Inferior parietal cortex (tissue), 1 donor: ENCODE results near the gene SCYL1.
"Not testable (repeated sequence)": the region's sequence is repeated elsewhere in the genome, so short reads cannot be mapped to it uniquely, and the experiment has no call there.

ENCODE experiments used
- DNase-seq: peaks from one replicate; pipeline ENCODE4 v3.0.0-alpha.2; 2016; ENCODE audit errors: extremely low spot score

SCYL1 gene

DNA sequence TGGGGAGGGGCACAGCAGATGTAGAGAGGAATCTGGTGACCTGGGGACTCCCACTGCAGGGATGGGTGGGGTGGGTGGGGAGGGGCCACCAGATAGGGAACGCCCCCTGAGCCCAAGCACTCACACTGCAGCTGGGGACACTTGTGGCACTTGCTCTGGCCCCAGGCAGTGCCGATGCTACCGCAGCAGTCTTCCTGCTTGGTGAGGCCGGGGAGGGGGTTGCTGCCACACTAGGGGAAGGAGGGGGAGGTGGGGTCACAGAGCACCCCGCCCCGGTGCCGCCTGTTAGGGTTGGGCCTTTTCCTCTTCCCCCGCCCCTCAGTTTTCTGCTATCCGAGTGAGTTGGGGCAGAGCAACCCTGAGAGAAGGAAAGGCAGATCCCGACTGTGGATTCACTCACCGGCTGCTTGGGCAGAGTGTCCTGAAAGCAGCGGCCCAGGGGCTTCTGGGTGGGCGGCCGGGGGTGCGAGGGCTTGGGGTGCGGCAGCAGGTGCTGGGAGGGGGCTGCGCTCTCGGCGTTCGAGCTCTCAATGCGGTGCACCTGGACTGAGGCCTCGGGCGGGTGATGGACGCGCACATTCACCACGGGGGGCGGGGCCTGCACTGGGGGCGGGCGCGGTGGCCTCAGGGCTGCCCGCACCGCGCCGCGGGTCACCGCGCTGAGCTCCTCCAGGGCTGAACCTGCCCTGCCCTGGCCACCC lies 28.6 kb downstream of the SCYL1 start:
- no peak for DNase-seq

DNA sequence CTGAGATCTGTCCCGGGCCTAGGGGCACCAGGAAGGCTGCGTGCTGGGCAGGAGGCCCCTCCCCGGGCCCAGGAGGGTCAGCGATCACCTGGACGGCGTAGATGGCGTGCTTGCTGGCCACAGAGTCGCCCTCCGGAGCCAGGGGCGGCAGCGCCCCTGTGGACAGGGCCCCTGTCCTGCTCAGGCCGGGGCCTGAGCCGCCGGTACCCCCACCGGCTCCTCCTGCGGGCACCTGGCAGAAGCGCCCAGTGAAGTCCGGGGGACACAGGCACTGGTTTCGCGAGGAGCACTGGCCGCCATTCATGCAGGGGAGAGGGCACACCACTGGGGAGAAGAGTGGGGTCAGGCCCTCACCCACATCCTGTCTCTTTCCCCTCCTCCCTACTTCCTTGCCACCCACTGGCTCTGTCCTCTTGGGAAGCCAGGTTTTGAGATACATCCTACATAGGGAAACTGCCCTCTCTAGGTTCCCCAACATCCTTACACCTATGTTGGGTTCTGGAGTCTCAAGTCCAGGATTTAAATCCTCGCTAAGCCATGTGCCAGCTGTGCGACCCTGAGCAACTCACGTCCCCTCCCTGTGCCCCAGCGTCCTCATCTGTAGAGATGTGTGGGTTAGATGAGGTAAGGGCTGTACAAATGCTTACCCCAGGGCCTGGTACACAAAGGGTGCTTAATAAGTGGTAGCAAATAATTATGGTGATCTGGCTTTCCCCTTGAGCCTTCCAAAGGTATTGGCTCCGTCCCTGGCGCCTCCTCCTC lies 29.4 kb downstream of the SCYL1 start:
- no peak for DNase-seq

DNA sequence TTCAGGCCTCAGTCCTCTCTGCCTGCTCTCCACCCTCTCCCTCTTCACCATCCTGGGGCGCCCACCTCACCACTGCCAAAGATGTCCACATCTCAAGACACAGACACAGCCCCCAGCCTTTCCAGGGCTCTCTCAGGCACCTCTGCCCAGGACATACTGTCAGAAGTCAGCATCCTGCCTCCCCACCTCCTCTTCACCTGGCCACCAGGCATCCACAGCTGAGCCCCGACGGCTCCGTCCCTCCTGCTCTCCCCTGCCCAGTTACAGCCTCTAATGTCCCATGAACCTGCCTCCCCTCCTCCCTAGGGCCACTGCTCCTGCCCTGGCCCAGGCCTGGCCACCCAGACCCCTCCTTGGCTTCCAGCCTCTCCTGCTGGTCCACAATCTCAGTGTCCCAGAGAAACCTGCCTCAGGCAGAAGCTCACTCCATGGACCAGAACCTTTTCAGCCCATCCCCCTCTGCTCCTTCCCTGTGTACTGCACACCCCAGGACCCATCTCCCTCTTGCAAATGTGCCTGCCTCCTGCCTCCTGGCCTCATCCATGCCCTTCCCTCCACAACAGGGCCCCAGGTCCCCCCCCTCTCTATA lies 30.1 kb downstream of the SCYL1 start:
- DNase-seq, result no peak

DNA sequence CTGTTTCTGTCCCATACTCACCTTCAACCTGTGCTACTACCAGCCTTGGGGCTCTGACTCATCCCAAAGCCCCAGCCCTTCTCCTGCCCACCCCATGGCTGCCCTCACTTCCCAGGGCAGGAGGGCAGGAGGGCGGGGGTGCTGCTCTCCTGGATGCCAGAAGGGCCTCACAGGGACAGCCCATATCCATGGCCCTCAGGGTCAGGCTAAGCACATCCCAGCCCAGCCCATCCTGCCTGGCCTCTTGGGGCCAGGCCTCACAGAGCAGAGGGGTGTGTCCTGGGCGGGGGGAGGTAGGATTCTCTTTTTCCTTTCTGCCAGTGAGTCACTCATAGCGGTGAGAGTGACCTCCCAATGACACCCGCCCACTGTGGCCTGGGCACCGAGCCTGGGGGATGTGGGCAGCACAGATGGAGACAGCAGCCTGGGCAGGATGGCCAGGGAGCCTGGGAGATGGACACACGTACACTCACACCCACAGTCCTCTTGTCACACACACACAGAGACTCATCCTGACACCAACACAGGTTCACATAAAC lies 30.9 kb downstream of the SCYL1 start:
- DNase-seq, result no peak

DNA sequence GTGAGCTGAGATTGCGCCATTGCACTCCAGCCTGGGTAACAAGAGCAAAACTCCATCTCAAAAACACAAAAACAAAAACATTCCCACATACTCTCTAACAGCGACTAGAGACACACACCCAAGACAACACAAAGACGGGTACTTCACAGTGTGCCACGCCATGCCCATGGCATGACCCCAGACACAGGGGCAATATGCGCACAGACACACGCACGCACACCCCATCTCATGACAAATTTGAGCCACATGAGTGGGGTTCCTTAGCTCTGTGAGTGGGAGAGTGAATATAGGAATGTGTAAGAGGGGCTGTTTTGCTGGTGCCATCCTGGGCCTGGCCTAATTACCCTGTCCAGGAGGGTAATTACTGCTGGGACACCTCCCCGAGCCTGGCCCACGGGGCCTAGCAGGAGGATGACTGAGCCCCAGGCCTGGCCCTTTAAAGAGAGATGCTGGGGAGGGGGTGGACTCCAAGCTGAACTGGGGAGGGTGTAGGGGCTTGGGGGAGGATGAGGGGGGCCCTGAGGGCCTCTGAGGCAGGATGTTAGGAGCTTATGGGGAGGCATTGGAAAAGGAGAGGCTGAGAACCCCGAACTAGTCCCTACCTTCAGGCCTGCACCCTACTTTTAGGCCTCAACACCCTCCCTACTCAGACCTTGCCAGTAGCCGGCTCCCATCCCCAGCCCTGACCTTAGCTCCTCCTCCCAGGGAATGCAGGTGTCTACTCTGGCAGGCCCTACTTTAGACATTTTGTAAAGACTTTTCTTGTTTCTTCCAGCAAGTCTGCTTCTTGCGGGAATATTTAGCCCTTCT lies 31.8 kb downstream of the SCYL1 start:
- no peak for DNase-seq

DNA sequence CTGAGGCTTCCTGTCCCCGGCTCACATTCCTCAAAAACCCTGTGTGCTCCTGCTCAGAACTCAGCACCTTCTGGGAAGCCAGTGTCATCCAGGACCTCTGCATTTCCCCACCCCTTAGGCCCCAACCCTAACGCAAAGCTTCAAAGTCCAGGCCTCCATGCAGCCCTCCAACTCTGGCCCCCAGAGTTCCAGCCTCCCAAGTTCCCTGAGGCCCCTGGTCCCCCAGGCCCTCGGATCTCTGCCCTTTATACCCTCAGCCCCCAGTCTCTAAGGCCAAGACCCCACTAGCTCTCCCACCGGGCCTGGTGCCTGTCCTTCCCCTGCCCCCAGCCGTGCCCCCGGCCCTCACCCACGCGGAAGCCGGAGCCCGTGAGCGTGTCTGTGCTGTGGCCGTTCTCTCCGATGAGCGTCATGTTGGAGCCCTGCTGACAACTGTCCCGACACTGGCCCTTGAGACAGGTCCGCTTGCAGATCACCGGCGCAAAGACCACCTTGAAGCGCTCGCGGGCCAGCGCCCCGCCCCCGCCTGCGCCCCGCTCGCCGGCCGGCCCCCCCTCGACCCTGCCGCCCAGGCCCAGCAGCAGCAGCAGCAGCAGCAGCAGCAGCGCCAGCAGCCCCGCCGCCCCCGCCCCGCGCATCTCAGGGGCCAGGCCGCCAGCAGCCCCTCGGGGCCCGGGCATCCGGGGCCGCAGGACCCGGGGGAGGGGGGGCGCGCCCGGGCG lies 32.6 kb downstream of the SCYL1 start:
- no peak for DNase-seq

DNA sequence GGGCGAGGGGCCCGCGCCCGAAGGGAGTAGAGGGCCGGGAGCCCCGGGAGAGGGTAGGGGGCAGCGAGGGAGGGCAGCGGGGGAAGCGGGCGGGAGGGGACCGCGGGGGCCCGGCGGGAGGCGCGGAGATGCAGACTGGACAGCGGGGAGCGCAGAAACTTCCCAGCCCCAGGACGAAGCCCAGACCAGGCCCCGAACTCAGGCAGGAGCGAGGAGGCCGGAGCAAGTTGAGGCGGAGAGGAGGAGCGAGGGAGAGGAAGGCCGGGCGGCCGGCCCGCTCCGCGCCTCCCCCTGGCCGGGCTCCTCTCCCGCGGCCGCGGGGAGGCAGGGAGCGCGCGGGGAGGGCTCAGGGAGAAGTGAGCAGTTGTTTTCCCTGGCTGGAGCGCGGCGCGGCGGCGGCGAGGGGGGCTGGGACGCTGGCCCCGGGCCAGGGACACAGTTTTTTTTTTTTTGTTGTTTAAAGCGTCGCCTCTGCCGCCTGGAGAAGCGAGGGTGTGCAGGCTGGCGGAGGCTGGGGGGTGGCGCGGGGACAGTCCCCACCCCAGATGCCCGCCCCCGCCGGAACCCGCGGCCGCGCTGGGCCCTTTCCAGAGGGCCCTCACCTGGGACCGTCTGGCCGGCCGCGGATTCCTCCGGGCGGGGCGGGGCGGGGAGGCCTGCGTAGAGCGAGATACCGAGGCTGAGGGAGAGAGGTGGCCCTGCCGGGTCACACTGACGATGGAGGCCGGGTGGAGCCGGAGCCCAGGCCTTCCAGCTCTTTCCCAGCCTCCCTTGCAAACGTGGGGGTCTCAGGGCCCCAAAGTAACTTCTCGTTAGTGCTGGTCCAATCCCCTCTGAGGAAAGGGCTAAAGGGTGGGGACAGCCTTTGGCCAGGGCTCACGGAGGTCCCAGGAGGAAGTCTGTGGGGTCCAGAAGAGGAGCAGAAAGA lies 33.4 kb downstream of the SCYL1 start, which contains the start of gene LTBP3:
Gene LTBP3, minus strand, starts transcription at position 358 of the 928 bp plus-strand sequence. CDS start 400 bp downstream, outside the sequence.
- DNase-seq, result peak; percentile 80

DNA sequence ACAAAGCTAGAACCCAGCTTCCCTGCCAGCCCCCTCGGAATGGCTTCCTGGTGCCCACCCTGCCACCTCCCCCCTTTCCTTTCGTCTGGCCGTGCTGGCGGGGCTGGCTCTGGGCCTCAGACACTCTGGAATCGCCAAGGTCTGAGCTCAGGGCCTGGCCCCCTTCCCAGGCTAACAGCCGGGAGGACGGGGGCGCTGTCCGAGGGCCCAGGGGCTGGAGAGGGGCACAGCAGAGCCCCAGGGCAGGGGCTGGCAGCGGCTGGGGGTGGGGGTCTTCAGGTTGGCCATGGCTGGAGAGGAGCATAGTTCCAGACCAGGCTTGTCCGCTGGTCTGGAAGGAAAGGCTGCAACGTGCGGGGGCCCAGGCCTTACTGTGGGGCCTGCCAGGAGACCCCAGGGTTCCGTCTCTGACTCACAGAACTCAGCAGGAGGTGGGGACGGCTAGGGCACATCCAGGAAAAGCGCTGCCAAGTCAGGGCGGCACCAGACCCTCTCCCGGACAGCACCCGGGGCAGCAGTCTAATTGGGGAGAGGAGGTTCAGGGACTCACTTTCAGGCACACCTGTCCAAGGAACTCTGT lies 34.1 kb downstream of the SCYL1 start:
- DNase-seq, result peak; percentile 53

DNA sequence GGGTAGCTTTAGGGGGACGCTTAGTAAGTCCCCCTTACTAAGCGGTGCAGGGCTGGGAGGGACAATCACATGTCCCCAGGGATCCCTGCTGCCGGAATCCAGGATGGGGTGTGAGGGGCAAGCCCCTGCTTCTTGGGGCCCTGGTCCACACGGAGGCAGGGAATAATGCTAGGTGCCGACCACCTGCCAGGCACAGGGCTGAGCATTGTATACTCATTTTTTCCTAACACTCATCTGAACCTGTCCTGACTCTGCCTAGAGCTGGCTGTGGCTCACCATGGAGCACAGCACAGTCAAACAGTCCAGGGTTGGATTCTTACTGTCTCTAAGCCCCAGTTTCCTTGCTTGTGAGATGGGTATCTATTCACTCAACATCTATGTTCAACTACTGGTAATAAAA lies 34.7 kb downstream of the SCYL1 start:
- no peak for DNase-seq

DNA sequence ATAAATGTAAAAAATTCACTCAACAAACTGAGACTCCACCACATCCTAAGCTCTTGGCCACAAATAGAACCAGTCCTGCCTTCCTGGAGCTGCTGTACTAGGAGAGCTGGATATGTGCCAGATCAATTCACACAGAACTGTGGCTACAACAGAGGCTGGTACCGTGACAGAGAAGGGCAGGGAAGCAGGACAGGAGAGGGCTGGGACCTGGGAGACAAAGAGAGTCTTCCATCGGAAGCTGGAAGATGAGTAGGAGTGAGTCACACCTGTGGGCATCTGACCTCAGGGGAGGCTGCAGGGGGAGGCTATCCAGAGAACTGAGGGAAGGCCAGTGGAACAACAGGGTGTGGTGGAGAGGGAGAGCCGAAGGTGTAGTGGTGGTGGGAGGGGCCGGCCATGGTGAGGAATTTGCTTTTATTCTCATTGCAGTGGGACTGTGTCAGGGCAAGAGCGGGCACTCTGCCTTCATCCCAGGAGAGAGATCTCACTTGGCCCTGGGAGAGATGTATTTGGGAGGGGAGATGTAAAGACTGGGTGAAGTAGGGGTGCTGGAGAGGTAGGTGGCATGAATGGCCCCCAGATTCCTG lies 35.2 kb downstream of the SCYL1 start:
- no peak for DNase-seq

DNA sequence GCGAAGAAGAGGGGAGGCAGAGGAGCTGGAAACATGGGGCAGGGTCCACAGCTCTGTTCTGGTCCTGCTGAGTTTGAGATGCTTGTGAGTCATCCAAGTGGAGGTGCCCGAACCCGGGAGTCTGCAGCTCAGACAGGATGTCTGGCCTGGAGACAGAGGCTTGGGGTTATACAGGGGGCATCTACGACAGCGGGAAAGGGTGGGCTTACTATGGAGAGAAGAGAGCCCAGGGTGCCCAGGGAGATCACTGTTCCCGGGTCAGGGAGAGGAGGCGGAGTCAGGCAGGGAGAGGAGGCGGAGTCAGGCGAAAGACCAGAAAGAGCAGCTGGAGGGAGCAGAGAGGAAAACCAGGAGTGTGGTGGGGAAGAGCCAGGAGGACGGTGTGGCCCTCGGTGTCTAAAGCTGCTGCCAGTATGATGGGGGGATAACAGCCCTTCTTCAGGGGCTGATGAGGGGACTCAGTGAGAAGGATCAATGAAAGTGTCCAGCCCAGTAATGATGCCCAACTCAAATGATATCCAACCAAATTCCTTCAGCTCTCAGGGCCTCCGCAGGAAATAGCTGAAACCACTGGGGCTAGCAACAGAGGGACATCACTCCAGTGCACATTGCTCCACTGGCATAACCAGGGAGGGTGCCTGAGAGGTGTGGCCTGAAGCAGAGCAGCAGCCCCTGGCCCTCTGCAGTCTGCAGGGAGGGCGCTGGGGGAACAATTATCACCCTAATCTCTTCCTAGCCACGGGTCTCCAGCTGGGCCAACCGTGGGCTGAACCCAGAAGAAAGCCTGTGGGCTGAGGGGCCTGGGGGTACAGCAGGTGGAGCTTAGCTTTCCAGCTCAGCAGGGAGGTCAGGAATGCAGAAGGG lies 35.9 kb downstream of the SCYL1 start:
- no peak for DNase-seq

DNA sequence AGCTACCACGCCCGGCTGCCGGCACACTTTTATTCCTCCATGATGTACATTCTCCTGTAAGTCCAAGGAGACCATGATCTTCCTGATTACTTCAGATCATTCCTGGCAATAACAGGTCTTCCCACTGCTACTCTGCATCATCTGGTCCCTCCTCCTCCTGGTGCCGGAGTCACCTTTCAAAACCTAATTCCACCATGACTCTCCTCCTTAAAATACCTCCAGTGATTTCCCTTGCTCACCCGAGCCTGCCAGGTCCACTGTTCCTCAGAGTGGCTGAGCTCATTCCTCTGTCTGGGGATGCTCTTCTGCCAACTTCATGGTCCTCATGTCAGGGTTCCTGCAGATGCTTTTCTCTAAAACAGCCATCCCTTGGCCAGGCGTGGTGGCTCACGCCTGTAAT lies 37.1 kb downstream of the SCYL1 start:
- no peak for DNase-seq

DNA sequence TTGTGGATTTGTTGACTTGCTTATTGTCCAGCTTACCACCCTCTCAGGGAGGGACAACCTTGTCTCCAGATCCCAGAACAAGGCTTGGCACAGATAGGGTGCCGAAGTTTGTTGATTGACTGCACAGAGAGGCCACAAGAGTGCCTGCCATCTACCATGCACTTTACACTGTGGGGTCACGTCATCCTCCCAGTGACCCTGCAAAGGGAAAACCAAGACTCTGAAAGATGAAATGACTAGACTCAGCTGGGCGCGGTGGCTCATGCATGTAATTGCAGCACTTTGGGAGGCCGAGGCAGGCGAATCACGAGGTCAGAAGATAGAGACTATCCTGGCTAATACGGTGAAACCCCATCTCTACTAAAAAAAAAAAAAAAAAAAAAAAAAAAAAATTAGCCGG lies 37.9 kb downstream of the SCYL1 start:
- no peak for DNase-seq

DNA sequence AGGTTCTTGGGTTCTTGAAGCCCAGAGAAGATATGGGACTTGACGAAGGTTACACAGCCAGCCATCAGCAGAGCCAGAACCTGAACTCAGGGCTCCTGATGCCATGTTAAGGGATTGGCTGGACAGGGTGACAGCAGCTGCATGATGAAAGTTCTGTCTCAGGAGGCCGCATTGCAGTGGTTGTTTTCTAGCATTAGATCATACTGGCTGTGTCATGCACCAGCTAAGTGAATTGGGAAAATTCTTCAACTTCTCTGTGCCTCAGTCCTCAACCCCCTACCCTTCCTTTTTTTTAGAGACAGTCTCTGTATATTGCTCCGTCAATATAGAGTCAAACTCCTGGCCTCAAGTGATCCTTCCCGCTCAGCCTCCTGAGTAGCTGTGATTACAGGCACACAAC lies 38.7 kb downstream of the SCYL1 start:
- DNase-seq, result no peak

DNA sequence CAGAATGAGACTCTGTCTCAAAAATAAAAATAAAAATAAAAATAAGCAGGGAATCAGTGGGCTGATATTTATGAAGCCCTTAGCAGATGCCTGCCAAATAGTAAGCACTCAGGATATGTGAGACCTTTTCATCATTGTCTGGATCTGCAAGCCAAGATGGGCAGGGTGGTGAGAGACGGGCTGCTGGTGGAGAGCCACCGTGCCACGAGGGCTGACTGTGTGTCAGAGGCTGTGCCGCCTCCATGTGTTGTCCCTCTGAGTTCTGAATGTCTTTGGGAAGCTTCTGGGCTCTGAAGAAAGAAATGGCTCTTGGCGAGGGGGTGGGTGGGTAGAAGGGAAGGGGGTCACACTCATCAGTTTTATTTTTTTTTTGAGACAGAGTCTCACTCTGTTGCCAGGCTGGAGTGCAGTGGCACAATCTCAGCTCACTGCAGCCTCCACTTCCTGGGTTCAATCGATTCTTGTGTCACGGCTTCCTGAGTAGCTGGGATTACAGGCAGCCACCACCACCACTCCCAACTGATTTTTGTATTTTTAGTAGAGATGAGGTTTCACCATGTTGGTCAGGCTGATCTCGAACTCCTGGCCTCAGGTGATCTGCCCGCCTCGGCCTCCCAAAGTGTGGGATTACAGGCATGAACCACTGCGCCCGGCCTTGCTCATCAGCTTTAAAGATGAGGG lies 40.1 kb downstream of the SCYL1 start:
- not testable (repeated sequence) for DNase-seq

DNA sequence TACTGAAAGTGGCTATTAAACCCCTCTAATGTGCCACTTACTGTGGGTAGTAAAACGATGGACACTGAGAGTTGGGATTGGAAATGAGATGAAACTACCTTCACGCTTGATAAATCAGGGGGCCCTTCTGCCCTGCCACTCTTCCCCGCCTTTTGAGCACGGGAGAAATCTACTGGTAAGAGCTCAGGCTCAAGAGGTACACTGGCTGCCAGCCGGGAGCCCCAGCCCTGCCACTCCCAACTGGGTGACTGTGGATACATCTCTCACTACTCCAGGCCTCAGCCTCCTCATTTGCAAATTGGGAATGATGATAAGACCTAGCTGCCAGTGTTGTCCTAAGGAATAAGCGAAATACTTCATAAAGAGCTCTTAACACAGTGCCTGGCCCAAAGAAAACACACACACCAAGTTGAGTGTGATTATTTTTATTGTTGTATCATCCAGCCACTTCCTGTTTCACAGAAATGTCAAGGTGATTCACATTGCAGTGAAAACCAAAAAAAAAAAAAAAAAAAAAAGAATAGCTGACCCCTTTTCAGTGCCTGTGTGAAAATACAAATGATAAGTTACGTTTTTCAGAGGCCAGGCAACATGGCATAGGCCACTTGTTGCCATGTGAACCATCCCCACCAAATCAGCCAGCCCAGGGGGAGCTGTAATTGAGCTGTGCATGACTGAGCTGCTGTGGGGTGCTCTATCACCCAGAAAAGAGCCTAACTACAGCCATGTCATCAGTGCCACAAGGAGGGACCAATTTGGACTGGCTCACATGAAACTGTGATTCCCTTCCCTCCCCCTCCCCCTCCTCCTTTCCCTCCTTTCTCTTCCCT lies 41.0 kb downstream of the SCYL1 start:
- DNase-seq, result no peak
